ENCODE results near the gene S100A5. TPM values are rescaled to one million over a fixed set of nuclear protein-coding genes. Genes with fewer than 3 reads are reported as not detected.

S100A5 gene
- total and polyA plus RNA-seq, 9 of the 15 experiments (the other 6 are each of a cell fraction or from before 2014, with no cell fraction given), result 0.56 to 1.4 (median 0.64) TPM; not detected in 5

DNA sequence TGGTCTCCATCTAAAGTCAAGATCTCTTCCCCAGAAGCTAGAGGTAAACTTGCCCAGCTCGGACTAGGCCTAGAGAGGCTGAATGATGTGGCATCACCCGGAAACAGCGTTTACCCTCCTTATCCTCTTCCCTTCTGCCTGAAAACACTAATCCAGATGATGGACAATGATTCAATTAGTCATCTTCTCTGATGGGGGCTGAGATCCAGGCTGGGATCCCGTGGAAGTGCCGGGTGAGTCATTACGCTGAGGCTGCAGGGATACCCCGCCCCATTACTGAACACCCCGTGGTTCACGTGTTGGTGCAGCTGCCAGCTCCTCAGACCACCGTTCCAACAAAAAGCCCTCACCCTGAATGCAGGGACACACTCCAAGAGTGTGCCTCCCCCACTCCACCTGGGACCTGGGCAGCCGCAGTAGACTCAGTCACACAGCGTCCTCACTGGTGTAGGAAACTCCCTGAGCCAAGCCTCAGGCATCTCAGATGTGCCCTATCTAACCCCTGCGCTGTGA lies 7.0 kb downstream of the S100A5 start (continued):
- no peak for TF ChIP-seq PCBP1 (IDR thresholded peaks at IDR 0.05; ENCODE audit: low read depth, low read length, poor library complexity, severe bottlenecking)
- peak; percentile 45; the same call in 1 of the 2 replicates for TF ChIP-seq ZFX (CRISPR knock-in tag; IDR thresholded peaks at IDR 0.05)
- TF ChIP-seq MAZ (CRISPR knock-in tag; conservative IDR thresholded peaks at IDR 0.05 in 1 of 2, IDR thresholded peaks at IDR 0.05 in 1 of 2), result no peak

- peak; percentile 87 to 92 (median 89) for DNase-seq (ENCODE audit: extremely low read depth in 1 of 4, low spot score in 3 of 4)
- Histone ChIP-seq H3K4me2 (ENCODE audit: insufficient read depth, low read length) (peak overlapping the region; percentile 23; the same call in 1 of the 2 replicates), H3K9me1 (ENCODE audit: control insufficient read depth, insufficient read depth, low read length) (no peaks in the 10 kb centered on the region), H3K79me2 (ENCODE audit: control insufficient read depth, insufficient read depth, low read length) (no peaks in the 10 kb centered on the region; the same call in 2 of the 3 replicates), H3K9ac (ENCODE audit: insufficient read depth in 1 of 2, low read depth in 2 of 2, low read length in 2 of 2) (peak overlapping the region; percentile 11 to 39; a peak in 2 of 4 replicates), H3K4me3 (no peak overlapping the region), H3K27me3 (ENCODE audit: control insufficient read depth in 2 of 2, insufficient read depth in 2 of 2, low read length in 2 of 2) (no peaks in the 10 kb centered on the region), H2AFZ (ENCODE audit: low read depth, low read length) (peak overlapping the region; percentile 86), H3K27ac (ENCODE audit: extremely low read depth, low read depth, low read length) (peak overlapping the region; percentile 44; the same call in 2 of the 3 replicates), H4K20me1 (replicated peaks; ENCODE audit: control insufficient read depth, insufficient read depth, low read length) (no peaks in the 10 kb centered on the region), H3K9me3 (replicated peaks; ENCODE audit: control insufficient read depth, insufficient read depth, low read depth, low read length) (no peaks in the 10 kb centered on the region), H3K4me1 (replicated peaks in 1 of 2; ENCODE audit: control insufficient read depth in 2 of 2, insufficient read depth in 2 of 2, low read length in 2 of 2) (peaks cover 38 to 45% of the 10 kb centered on the region in 2 experiments), H3K36me3 (ENCODE audit: control insufficient read depth, insufficient read depth, low read length) (no peaks in the 10 kb centered on the region)
- ATAC-seq, result peak; percentile 94
- BruUV-seq (replicated peaks), result no TSS peak
- POLR2A ChIA-PET, result interaction anchor here (0.6 to 1.4 kb wide), 6 partner anchors 8 to 191 kb away, joined by 3 to 7 read pairs (median 3); partner anchors contain the start of gene S100A5
- 30% methylated on average over 29 of the region's 34 CpGs for WGBS (ENCODE audit: insufficient coverage, low coverage, missing lambda C conversion rate)
- CTCF ChIA-PET (ENCODE audit: low intra/inter-chr PET ratio), result interaction anchor here (0.6 to 2.4 kb wide), 4 partner anchors 36 to 454 kb away, joined by 3 to 21 read pairs (median 4); partner anchors contain the start of gene RAB13
- in situ Hi-C loops (cut with MboI), result loop anchor here (5.0 kb wide), 1 partner anchor 34 kb away; the partner anchor contains the start of gene S100A2
- intact Hi-C loops (cut with micrococcal nuclease), result loop anchor here (1.0 to 5.0 kb wide), 2 partner anchors 35 to 99 kb away; partner anchors contain the start of gene CHTOP
- peak; percentile 79 for FAIRE-seq
- peak; percentile 43 for TF ChIP-seq CTCFL (IDR thresholded peaks at IDR 0.05; ENCODE audit: borderline replicate concordance, insufficient read depth, low read depth, low read length, poor library complexity, severe bottlenecking)
- no peak for TF ChIP-seq ZNF551 (CRISPR knock-in tag; IDR thresholded peaks at IDR 0.05)
- TF ChIP-seq RBFOX2 (IDR thresholded peaks at IDR 0.05; ENCODE audit: low read depth, low read length), result 0 out of 2 replicates have a peak, but pooled peaks have one; percentile 43
- TF ChIP-seq KLF1 (tag; IDR thresholded peaks at IDR 0.05), result no peak
- no peak for TF ChIP-seq RHOXF2B (CRISPR knock-in tag; conservative IDR thresholded peaks at IDR 0.05)
- TF ChIP-seq, protein P1, sequence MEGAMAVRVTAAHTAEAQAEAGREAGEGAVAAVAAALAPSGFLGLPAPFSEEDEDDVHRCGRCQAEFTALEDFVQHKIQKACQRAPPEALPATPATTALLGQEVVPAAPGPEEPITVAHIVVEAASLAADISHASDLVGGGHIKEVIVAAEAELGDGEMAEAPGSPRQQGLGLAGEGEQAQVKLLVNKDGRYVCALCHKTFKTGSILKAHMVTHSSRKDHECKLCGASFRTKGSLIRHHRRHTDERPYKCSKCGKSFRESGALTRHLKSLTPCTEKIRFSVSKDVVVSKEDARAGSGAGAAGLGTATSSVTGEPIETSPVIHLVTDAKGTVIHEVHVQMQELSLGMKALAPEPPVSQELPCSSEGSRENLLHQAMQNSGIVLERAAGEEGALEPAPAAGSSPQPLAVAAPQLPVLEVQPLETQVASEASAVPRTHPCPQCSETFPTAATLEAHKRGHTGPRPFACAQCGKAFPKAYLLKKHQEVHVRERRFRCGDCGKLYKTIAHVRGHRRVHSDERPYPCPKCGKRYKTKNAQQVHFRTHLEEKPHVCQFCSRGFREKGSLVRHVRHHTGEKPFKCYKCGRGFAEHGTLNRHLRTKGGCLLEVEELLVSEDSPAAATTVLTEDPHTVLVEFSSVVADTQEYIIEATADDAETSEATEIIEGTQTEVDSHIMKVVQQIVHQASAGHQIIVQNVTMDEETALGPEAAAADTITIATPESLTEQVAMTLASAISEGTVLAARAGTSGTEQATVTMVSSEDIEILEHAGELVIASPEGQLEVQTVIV (CRISPR knock-in tag; IDR thresholded peaks at IDR 0.05; ENCODE audit: borderline replicate concordance), result no peak
- TF ChIP-seq HDAC2 (IDR thresholded peaks at IDR 0.05), result no peak
- TF ChIP-seq SUPT5H (IDR thresholded peaks at IDR 0.05), result no peak
- TF ChIP-seq FOXA1 (IDR thresholded peaks at IDR 0.05; ENCODE audit: borderline replicate concordance), result no peak
- TF ChIP-seq, protein P2, sequence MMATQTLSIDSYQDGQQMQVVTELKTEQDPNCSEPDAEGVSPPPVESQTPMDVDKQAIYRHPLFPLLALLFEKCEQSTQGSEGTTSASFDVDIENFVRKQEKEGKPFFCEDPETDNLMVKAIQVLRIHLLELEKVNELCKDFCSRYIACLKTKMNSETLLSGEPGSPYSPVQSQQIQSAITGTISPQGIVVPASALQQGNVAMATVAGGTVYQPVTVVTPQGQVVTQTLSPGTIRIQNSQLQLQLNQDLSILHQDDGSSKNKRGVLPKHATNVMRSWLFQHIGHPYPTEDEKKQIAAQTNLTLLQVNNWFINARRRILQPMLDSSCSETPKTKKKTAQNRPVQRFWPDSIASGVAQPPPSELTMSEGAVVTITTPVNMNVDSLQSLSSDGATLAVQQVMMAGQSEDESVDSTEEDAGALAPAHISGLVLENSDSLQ (IDR thresholded peaks at IDR 0.05), result 0 out of 2 replicates have a peak, but pooled peaks have one; percentile 6
Measured at GRCh38 chr1:153532769-153533599, 7.8 kb downstream of the S100A5 start.

All from K562 (cell line).